Measurements from ENCODE around the gene OR51S1.

GRCh38 chr11:4821021-4821420 lies 28.0 kb downstream of the OR51S1 start, which contains the start of gene OR51F2:
- no peak for TF ChIP-seq CTCF (IDR thresholded peaks at IDR 0.05)
- no peak for TF ChIP-seq POLR2A (IDR thresholded peaks at IDR 0.05)

All from thyroid gland (tissue), 4 donors.